SK-N-SH treated with all-trans-retinoic acid at 6 μM for 48 hours (cell line): Measurements from ENCODE around the gene PPP1R13B.
A peak's percentile ranks its signal among the peaks of the same experiment; 100 is the strongest.

Experiments
- ATAC-seq: fragments of 200-7000 bp; cut with Tn5 transposase; 3 replicates; pipeline ENCODE4 v1.9.1; 2020; ENCODE audit warnings: mild to moderate bottlenecking, moderate library complexity
- BACH2 ChIP-seq: fragments of 250-450 bp; sonication (Bioruptor Pico); IDR thresholded peaks from 2 replicates; pipeline ENCODE4 v1.9.0; 2021; ENCODE audit warnings: mild to moderate bottlenecking, borderline replicate concordance
- CSDC2 ChIP-seq: fragments of 250-450 bp; sonication (Bioruptor Pico); IDR thresholded peaks from 2 replicates; pipeline ENCODE4 v1.5.0; 2020; ENCODE audit warnings: mild to moderate bottlenecking, moderate library complexity
- ESRRG ChIP-seq: fragments of 250-450 bp; sonication (Bioruptor Pico); IDR thresholded peaks from 2 replicates; pipeline ENCODE4 v1.6.1; 2021; ENCODE audit warnings: mild to moderate bottlenecking
- GLIS3 ChIP-seq: fragments of 250-450 bp; sonication (Bioruptor Pico); IDR thresholded peaks from 2 replicates; pipeline ENCODE4 v1.5.0; 2020; ENCODE audit warnings: mild to moderate bottlenecking, moderate library complexity
- ISL1 ChIP-seq: fragments of 250-450 bp; sonication (Bioruptor Pico); IDR thresholded peaks from 2 replicates; pipeline ENCODE4 v2.1.2; 2022; ENCODE audit warnings: mild to moderate bottlenecking, moderate library complexity
- OSR1 ChIP-seq: fragments of 250-450 bp; sonication (Bioruptor Pico); IDR thresholded peaks from 2 replicates; pipeline ENCODE4 v1.8.0; 2022; ENCODE audit warnings: moderate library complexity, mild to moderate bottlenecking, inconsistent platforms
- PATZ1 ChIP-seq: fragments of 250-450 bp; sonication (Bioruptor Pico); IDR thresholded peaks from 2 replicates; pipeline ENCODE4 v1.8.0; 2020; ENCODE audit warnings: mild to moderate bottlenecking, moderate library complexity, borderline replicate concordance
- POU6F1 ChIP-seq: fragments of 250-450 bp; sonication (Bioruptor Pico); IDR thresholded peaks from 2 replicates; pipeline ENCODE4 v1.8.0; 2021; ENCODE audit warnings: low read depth, mild to moderate bottlenecking, moderate library complexity, borderline replicate concordance
- PPARA ChIP-seq: fragments of 250-450 bp; sonication (Bioruptor Pico); IDR thresholded peaks from 2 replicates; pipeline ENCODE4 v1.5.0; 2020; ENCODE audit warnings: mild to moderate bottlenecking, borderline replicate concordance
- RARB ChIP-seq: fragments of 250-450 bp; sonication (Bioruptor Pico); IDR thresholded peaks from 2 replicates; pipeline ENCODE4 v1.8.0; 2021; ENCODE audit warnings: mild to moderate bottlenecking, moderate library complexity
- SNAI2 ChIP-seq: fragments of 250-450 bp; sonication (Bioruptor Pico); IDR thresholded peaks from 2 replicates; pipeline ENCODE4 v1.5.0; 2020; ENCODE audit warnings: mild to moderate bottlenecking, moderate library complexity
- TCF4 ChIP-seq: fragments of 250-450 bp; sonication (Bioruptor Pico); IDR thresholded peaks from 2 replicates; pipeline ENCODE4 v1.8.0; 2021; ENCODE audit warnings: mild to moderate bottlenecking, moderate library complexity, borderline replicate concordance
- TOX ChIP-seq: fragments of 250-450 bp; sonication (Bioruptor Pico); IDR thresholded peaks from 2 replicates; pipeline ENCODE4 v1.8.0; 2021; ENCODE audit warnings: mild to moderate bottlenecking, moderate library complexity, borderline replicate concordance
- ZC3H10 ChIP-seq: fragments of 250-450 bp; sonication (Bioruptor Pico); IDR thresholded peaks from 2 replicates; pipeline ENCODE4 v1.5.1; 2021; ENCODE audit warnings: mild to moderate bottlenecking, moderate library complexity
- ZFP3 ChIP-seq: fragments of 250-450 bp; sonication (Bioruptor Pico); IDR thresholded peaks from 2 replicates; pipeline ENCODE4 v1.5.0; 2020; ENCODE audit warnings: mild to moderate bottlenecking, moderate library complexity
- ZFP30 ChIP-seq: fragments of 450-650 bp; formaldehyde crosslinking; IDR thresholded peaks from 2 replicates; pipeline ENCODE4 v1.5.0; 2022; ENCODE audit warnings: mild to moderate bottlenecking, moderate library complexity
- ZNF565 ChIP-seq: fragments of 450-650 bp; formaldehyde crosslinking; conservative IDR thresholded peaks from 2 replicates; pipeline ENCODE4 v1.5.0; 2020; ENCODE audit warnings: low read depth, mild to moderate bottlenecking, moderate library complexity
- ZNF70 ChIP-seq: fragments of 450-650 bp; formaldehyde crosslinking; IDR thresholded peaks from 2 replicates; pipeline ENCODE4 v1.5.0; 2020; ENCODE audit warnings: mild to moderate bottlenecking, moderate library complexity
- ZNF8 ChIP-seq: fragments of 450-650 bp; formaldehyde crosslinking; IDR thresholded peaks from 2 replicates; pipeline ENCODE4 v1.5.0; 2020; ENCODE audit warnings: mild to moderate bottlenecking, moderate library complexity
- TF ChIP-seq, protein P1 (sequence below): fragments of 250-450 bp; sonication (Bioruptor Pico); IDR thresholded peaks from 2 replicates; pipeline ENCODE4 v1.5.0; 2020; ENCODE audit warnings: mild to moderate bottlenecking, moderate library complexity
- TF ChIP-seq, protein P2 (sequence below): fragments of 250-450 bp; sonication (Bioruptor Pico); IDR thresholded peaks from 2 replicates; pipeline ENCODE4 v1.5.1; 2021; ENCODE audit warnings: mild to moderate bottlenecking, moderate library complexity

The PPP1R13B gene

DNA sequence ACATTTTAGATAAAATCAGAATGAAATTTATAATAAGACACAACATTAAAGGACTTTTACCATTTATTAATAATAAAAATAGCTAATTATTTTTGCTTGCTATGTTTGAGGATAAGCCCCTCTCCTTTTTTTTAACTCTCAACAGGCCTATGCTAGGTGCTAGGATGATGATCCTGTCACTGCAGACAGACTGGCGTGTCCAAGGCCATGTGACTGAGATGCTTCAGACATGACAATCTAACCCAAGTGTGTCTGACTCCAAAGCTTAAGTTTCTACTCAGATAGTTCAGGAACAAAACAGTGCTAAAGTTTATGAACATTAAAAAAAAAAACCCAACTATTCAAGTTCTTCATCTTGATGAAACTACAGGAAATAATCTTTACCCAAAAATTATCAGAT, 29.8 kb downstream of the PPP1R13B start:
- TF ChIP-seq, protein P1, sequence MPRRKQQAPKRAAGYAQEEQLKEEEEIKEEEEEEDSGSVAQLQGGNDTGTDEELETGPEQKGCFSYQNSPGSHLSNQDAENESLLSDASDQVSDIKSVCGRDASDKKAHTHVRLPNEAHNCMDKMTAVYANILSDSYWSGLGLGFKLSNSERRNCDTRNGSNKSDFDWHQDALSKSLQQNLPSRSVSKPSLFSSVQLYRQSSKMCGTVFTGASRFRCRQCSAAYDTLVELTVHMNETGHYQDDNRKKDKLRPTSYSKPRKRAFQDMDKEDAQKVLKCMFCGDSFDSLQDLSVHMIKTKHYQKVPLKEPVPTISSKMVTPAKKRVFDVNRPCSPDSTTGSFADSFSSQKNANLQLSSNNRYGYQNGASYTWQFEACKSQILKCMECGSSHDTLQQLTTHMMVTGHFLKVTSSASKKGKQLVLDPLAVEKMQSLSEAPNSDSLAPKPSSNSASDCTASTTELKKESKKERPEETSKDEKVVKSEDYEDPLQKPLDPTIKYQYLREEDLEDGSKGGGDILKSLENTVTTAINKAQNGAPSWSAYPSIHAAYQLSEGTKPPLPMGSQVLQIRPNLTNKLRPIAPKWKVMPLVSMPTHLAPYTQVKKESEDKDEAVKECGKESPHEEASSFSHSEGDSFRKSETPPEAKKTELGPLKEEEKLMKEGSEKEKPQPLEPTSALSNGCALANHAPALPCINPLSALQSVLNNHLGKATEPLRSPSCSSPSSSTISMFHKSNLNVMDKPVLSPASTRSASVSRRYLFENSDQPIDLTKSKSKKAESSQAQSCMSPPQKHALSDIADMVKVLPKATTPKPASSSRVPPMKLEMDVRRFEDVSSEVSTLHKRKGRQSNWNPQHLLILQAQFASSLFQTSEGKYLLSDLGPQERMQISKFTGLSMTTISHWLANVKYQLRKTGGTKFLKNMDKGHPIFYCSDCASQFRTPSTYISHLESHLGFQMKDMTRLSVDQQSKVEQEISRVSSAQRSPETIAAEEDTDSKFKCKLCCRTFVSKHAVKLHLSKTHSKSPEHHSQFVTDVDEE (CRISPR knock-in tag): no peak
- TF ChIP-seq ZFP3 (no peak), OSR1 (no peak), SNAI2 (CRISPR knock-in tag) (no peak), ZNF70 (no peak), TCF4 (no peak), POU6F1 (CRISPR knock-in tag) (no peak), PATZ1 (no peak), GLIS3 (CRISPR knock-in tag) (no peak), ZFP30 (CRISPR knock-in tag) (no peak), CSDC2 (CRISPR knock-in tag) (no peak), RARB (CRISPR knock-in tag) (no peak), TOX (CRISPR knock-in tag) (no peak), BACH2 (no peak), ZNF565 (no peak)

GRCh38 chr14:103816991-103817390, 30.4 kb downstream of the PPP1R13B start:
- no peak for ATAC-seq
- TF ChIP-seq RARB (CRISPR knock-in tag): no peak
- no peak for TF ChIP-seq BACH2
- peak; percentile 94 for TF ChIP-seq TCF4
- peak; percentile 80; the same call in 1 of the 2 replicates for TF ChIP-seq GLIS3 (CRISPR knock-in tag)
- TF ChIP-seq CSDC2 (CRISPR knock-in tag): 0 out of 2 replicates have a peak, but pooled peaks have one; percentile 35
- 0 out of 2 replicates have a peak, but pooled peaks have one; percentile 58 for TF ChIP-seq SNAI2 (CRISPR knock-in tag)
- TF ChIP-seq POU6F1 (CRISPR knock-in tag): peak; percentile 31; the same call in 1 of the 2 replicates
- TF ChIP-seq ZC3H10 (CRISPR knock-in tag): no peak
- peak; percentile 95 for TF ChIP-seq ISL1 (CRISPR knock-in tag)
- TF ChIP-seq ESRRG (CRISPR knock-in tag): peak; percentile 88; the same call in 1 of the 2 replicates
- TF ChIP-seq, protein P2, sequence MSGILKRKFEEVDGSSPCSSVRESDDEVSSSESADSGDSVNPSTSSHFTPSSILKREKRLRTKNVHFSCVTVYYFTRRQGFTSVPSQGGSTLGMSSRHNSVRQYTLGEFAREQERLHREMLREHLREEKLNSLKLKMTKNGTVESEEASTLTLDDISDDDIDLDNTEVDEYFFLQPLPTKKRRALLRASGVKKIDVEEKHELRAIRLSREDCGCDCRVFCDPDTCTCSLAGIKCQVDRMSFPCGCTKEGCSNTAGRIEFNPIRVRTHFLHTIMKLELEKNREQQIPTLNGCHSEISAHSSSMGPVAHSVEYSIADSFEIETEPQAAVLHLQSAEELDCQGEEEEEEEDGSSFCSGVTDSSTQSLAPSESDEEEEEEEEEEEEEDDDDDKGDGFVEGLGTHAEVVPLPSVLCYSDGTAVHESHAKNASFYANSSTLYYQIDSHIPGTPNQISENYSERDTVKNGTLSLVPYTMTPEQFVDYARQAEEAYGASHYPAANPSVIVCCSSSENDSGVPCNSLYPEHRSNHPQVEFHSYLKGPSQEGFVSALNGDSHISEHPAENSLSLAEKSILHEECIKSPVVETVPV (CRISPR knock-in tag): peak; percentile 93
- peak; percentile 39; the same call in 1 of the 2 replicates for TF ChIP-seq PATZ1
- no peak for TF ChIP-seq ZNF8 (CRISPR knock-in tag)
- TF ChIP-seq PPARA (CRISPR knock-in tag): no peak
- TF ChIP-seq, protein P1 (CRISPR knock-in tag): peak; percentile 98
- TF ChIP-seq OSR1: no peak

More for the DNA sequence above, 29.8 kb downstream of the PPP1R13B start:
- no peak for ATAC-seq
